Measurements from ENCODE around the gene SLC48A1. TPM values are rescaled to one million over a fixed set of nuclear protein-coding genes. Genes with fewer than 3 reads are reported as not detected.

Gene SLC48A1
- polyA plus RNA-seq, 1 donor (not counting 4 experiments of a cell fraction or from before 2014, with no cell fraction given), result 8.1 TPM

- no peak for DNase-seq (ENCODE audit: low read depth, low spot score)
- peaks cover 18% of the 10 kb centered on the region for H3K4me1 ChIP-seq (ENCODE audit: control insufficient read depth, extremely low read depth, insufficient read depth, low read length)
- peak overlapping the region; percentile 50 for H2AFZ ChIP-seq (ENCODE audit: control insufficient read depth, low read length)
Measured at GRCh38 chr12:47725893-47726292, 47.1 kb upstream of the SLC48A1 start.

GRCh38 chr12:47729233-47729632, 43.8 kb upstream of the SLC48A1 start:
- Histone ChIP-seq H3K9me3 (ENCODE audit: control insufficient read depth, low read depth, low read length) (no peaks in the 10 kb centered on the region), H3K4me1 (ENCODE audit: control insufficient read depth, extremely low read depth, insufficient read depth, low read length) (peaks cover 18% of the 10 kb centered on the region), H3K4me2 (ENCODE audit: control insufficient read depth, extremely low read depth, insufficient read depth, low read depth, low read length) (no peak overlapping the region), H3K36me3 (ENCODE audit: control insufficient read depth in 2 of 2, extremely low read depth in 1 of 2, insufficient read depth in 2 of 2, low read length in 2 of 2) (no peaks in the 10 kb centered on the region), H3K4me3 (ENCODE audit: control insufficient read depth in 2 of 3, extremely low read depth in 1 of 3, insufficient read depth in 2 of 3, low read depth in 1 of 3, low read length in 3 of 3) (no peak overlapping the region), H3K27ac (ENCODE audit: control insufficient read depth, insufficient read depth, low read length) (no peak overlapping the region), H3K9ac (ENCODE audit: control insufficient read depth, extremely low read depth, insufficient read depth, low read length) (no peak overlapping the region), H3K79me2 (ENCODE audit: control insufficient read depth, insufficient read depth, low read length) (no peaks in the 10 kb centered on the region), H4K20me1 (ENCODE audit: control insufficient read depth, extremely low read depth, insufficient read depth, low read length) (no peaks in the 10 kb centered on the region), H2AFZ (ENCODE audit: control insufficient read depth, low read length) (no peak overlapping the region), H3K27me3 (ENCODE audit: control insufficient read depth, extremely low read depth, insufficient read depth, low read length) (no peaks in the 10 kb centered on the region), H3K9me1 (ENCODE audit: control insufficient read depth, extremely low read depth, insufficient read depth, low read length) (no peaks in the 10 kb centered on the region)
- TF ChIP-seq EZH2 (IDR thresholded peaks at IDR 0.05; ENCODE audit: low read length) (no peak), CTCF (optimal IDR thresholded peaks at IDR 0.05 in 1 of 3, IDR thresholded peaks at IDR 0.05 in 1 of 3, conservative IDR thresholded peaks at IDR 0.05 in 1 of 3; ENCODE audit: extremely low read depth in 1 of 3, insufficient read depth in 2 of 3, low read length in 3 of 3) (no peak)
- dilution Hi-C loops (cut with MboI; ENCODE audit: extremely low pct_ligation_motif_present, low sequenced_read_pairs), result no loop called here
- no peak for FAIRE-seq
- no peak for DNase-seq (ENCODE audit: low read depth, low spot score)

More at GRCh38 chr12:47725893-47726292, 47.1 kb upstream of the SLC48A1 start:
- Histone ChIP-seq H3K9ac (ENCODE audit: control insufficient read depth, extremely low read depth, insufficient read depth, low read length) (no peak overlapping the region), H3K9me3 (ENCODE audit: control insufficient read depth, low read depth, low read length) (no peaks in the 10 kb centered on the region), H3K27ac (ENCODE audit: control insufficient read depth, insufficient read depth, low read length) (no peak overlapping the region), H3K27me3 (ENCODE audit: control insufficient read depth, extremely low read depth, insufficient read depth, low read length) (no peaks in the 10 kb centered on the region), H3K9me1 (ENCODE audit: control insufficient read depth, extremely low read depth, insufficient read depth, low read length) (no peaks in the 10 kb centered on the region), H3K36me3 (ENCODE audit: control insufficient read depth in 2 of 2, extremely low read depth in 1 of 2, insufficient read depth in 2 of 2, low read length in 2 of 2) (no peaks in the 10 kb centered on the region), H3K4me2 (ENCODE audit: control insufficient read depth, extremely low read depth, insufficient read depth, low read depth, low read length) (peak overlapping the region; percentile 47), H3K4me3 (ENCODE audit: control insufficient read depth in 2 of 3, extremely low read depth in 1 of 3, insufficient read depth in 2 of 3, low read depth in 1 of 3, low read length in 3 of 3) (peak overlapping the region in 1 of 3 experiments; percentile 15), H4K20me1 (ENCODE audit: control insufficient read depth, extremely low read depth, insufficient read depth, low read length) (no peaks in the 10 kb centered on the region), H3K79me2 (ENCODE audit: control insufficient read depth, insufficient read depth, low read length) (no peaks in the 10 kb centered on the region)
- FAIRE-seq, result peak; percentile 62
- dilution Hi-C loops (cut with MboI; ENCODE audit: extremely low pct_ligation_motif_present, low sequenced_read_pairs), result no loop called here
- TF ChIP-seq CTCF (optimal IDR thresholded peaks at IDR 0.05 in 1 of 3, IDR thresholded peaks at IDR 0.05 in 1 of 3, conservative IDR thresholded peaks at IDR 0.05 in 1 of 3; ENCODE audit: extremely low read depth in 1 of 3, insufficient read depth in 2 of 3, low read length in 3 of 3) (no peak), EZH2 (IDR thresholded peaks at IDR 0.05; ENCODE audit: low read length) (no peak)
